HepG2 (cell line): Measurements from ENCODE around the gene SOBP. TPM values are rescaled to one million over a fixed set of nuclear protein-coding genes. Genes with fewer than 3 reads are reported as not detected.

Source experiments
- ATAC-seq: fragments of 200-7000 bp; cut with Tn5 transposase; 3 replicates; pipeline ENCODE4 v1.9.1; 2020; ENCODE audit warnings: mild to moderate bottlenecking, moderate library complexity
- BruUV-seq: library from RNA; stranded (reverse); fragments of 400-500 nt; replicated peaks from 2 replicates; lab custom pipeline; 2021; lab: Mats Ljungman, UMichigan
- CTCF ChIA-PET: fragments of 300-600 bp; formaldehyde crosslinking; extraction: SDS; loops from one replicate; lab custom pipeline; 2021; ENCODE audit warnings: low total read pairs, inconsistent platforms, low intra/inter-chr PET ratio; lab: Yijun Ruan, JAX
- POLR2A ChIA-PET: fragments of 350-600 bp; sonication (Branson Sonifier 250); formaldehyde crosslinking; loops from one replicate; lab custom pipeline; 2020; ENCODE audit warnings: antibody characterized with exemption, inconsistent platforms; lab: Yijun Ruan, JAX
- DNase-seq: peaks from one replicate; pipeline ENCODE4 v3.0.0-alpha.2; 2015; ENCODE audit warnings: low spot score
- FAIRE-seq: peaks from 3 replicates; lab custom pipeline; 2011; peaks lifted over from hg19 to GRCh38; lab: Jason Lieb, UNC
- H2AFZ ChIP-seq: one replicate; pipeline ENCODE4 v1.6.1; 2011; ENCODE audit warnings: low read length, inconsistent platforms
- H3K27ac ChIP-seq: fragments of 300-600 bp; 3 replicates; pipeline ENCODE4 v1.8.0; 2011; ENCODE audit warnings: mixed run types, mild to moderate bottlenecking, mixed read lengths, low read length, inconsistent platforms; ENCODE audit not compliant: insufficient read depth; ENCODE audit errors: extremely low read length
- H3K27me3 ChIP-seq, 2 experiments: fragments of 200-600 bp in 1 of 2; 2 replicates in 1 of 2; 3 replicates in 1 of 2; pipeline versions ENCODE4 v1.6.0 to v1.8.0; 2011; ENCODE audit warnings: low read length in 2 of 2, mild to moderate bottlenecking in 2 of 2, moderate library complexity in 2 of 2, inconsistent platforms in 1 of 2; ENCODE audit not compliant: insufficient read depth in 2 of 2, control insufficient read depth in 1 of 2
- H3K36me3 ChIP-seq, 2 experiments: fragments of 200-600 bp in 1 of 2; replicated peaks in 1 of 2; 2 replicates in 1 of 2; 3 replicates in 1 of 2; pipeline versions ENCODE4 v1.5.1 to v1.8.0; 2011; ENCODE audit warnings: low read length in 2 of 2, inconsistent platforms in 1 of 2; ENCODE audit not compliant: insufficient read depth in 2 of 2, control insufficient read depth in 1 of 2
- H3K4me1 ChIP-seq: 2 replicates; pipeline ENCODE4 v1.5.1; 2012; ENCODE audit warnings: low read length, inconsistent platforms; ENCODE audit not compliant: insufficient read depth
- H3K4me2 ChIP-seq: 2 replicates; pipeline ENCODE4 v1.6.0; 2011; ENCODE audit warnings: low read depth, low read length, inconsistent platforms
- H3K4me3 ChIP-seq, 3 experiments: fragments of 200-600 bp in 1 of 3; sonication (generic), shearing (Covaris generic) in 1 of 3; replicated peaks in 1 of 3; 2 replicates each; pipeline ENCODE4 v1.5.1; 2011 to 2016; ENCODE audit warnings: low read length in 3 of 3, inconsistent platforms in 2 of 3, low read depth in 2 of 3, mild to moderate bottlenecking in 2 of 3, control low read depth in 1 of 3, mixed read lengths in 1 of 3; ENCODE audit not compliant: insufficient read depth in 1 of 3
- H3K79me2 ChIP-seq: one replicate; pipeline ENCODE4 v1.6.1; 2011; ENCODE audit warnings: low read length, inconsistent platforms; ENCODE audit not compliant: insufficient read depth
- H3K9ac ChIP-seq: 2 replicates; pipeline ENCODE4 v1.6.0; 2011; ENCODE audit warnings: mild to moderate bottlenecking, low read depth, low read length, inconsistent platforms; ENCODE audit not compliant: insufficient read depth
- H3K9me3 ChIP-seq: 2 replicates; pipeline ENCODE4 v1.5.1; 2012; ENCODE audit warnings: mild to moderate bottlenecking, low read length
- H4K20me1 ChIP-seq: 2 replicates; pipeline ENCODE4 v1.6.0; 2011; ENCODE audit warnings: inconsistent platforms, mild to moderate bottlenecking, low read length, moderate library complexity; ENCODE audit not compliant: insufficient read depth
- CENPBD1 ChIP-seq: sonication (generic); formaldehyde crosslinking; IDR thresholded peaks from 2 replicates; pipeline ENCODE4 v1.8.0; 2022; ENCODE audit warnings: missing genetic modification reagents, low read depth, mild to moderate bottlenecking, borderline replicate concordance
- RFXAP ChIP-seq: sonication (generic); formaldehyde crosslinking; IDR thresholded peaks from 2 replicates; pipeline ENCODE4 v1.4.0; 2020; ENCODE audit warnings: missing genetic modification reagents, borderline replicate concordance
- SRSF9 ChIP-seq: fragments of 200-400 bp; formaldehyde crosslinking; IDR thresholded peaks from 2 replicates; pipeline ENCODE4 v1.6.1; 2018; ENCODE audit warnings: borderline replicate concordance, mild to moderate bottlenecking, low read depth, low read length; ENCODE audit not compliant: insufficient read depth, poor library complexity, severe bottlenecking
- ZBTB40 ChIP-seq, 2 experiments: fragments of 450-650 bp in 1 of 2; sonication (generic) in 1 of 2; formaldehyde crosslinking in 1 of 2; IDR thresholded peaks; 2 replicates each; pipeline versions ENCODE4 v1.6.1 to v1.8.0; 2016 to 2022; ENCODE audit warnings: antibody characterized with exemption in 1 of 2, mild to moderate bottlenecking in 1 of 2, missing genetic modification reagents in 1 of 2
- ZNF225 ChIP-seq: sonication (generic); formaldehyde crosslinking; IDR thresholded peaks from 2 replicates; pipeline ENCODE4 v1.4.0; 2020; ENCODE audit warnings: mild to moderate bottlenecking, missing genetic modification reagents
- ZNF547 ChIP-seq: sonication (generic); formaldehyde crosslinking; IDR thresholded peaks from 2 replicates; pipeline ENCODE4 v1.5.1; 2020; ENCODE audit warnings: mild to moderate bottlenecking, missing genetic modification reagents
- ZNF841 ChIP-seq: sonication (generic); formaldehyde crosslinking; IDR thresholded peaks from 2 replicates; pipeline ENCODE4 v1.8.1; 2023; ENCODE audit warnings: missing genetic modification reagents, borderline replicate concordance
- WGBS: methylation state at CpG from one replicate; pipeline ENCODE4 v1.1.6; 2017; ENCODE audit warnings: low lambda C conversion rate; 5-methylcytosine and 5-hydroxymethylcytosine counted together
- in situ Hi-C: cut with HindIII; loops from 2 replicates; pipeline ENCODE4 v1.10.0; 2017; ENCODE audit warnings: low pct_unique_long_range_greater_than_20kb; ENCODE audit not compliant: extremely low pct_ligation_motif_present
- intact Hi-C: fragments of 100-400 bp; cut with micrococcal nuclease; formaldehyde crosslinking; loops from one replicate; pipeline ENCODE4 v1.10.0; 2022; ENCODE audit not compliant: unreplicated experiment
- polyA plus RNA-seq, 8 experiments: library from polyadenylated mRNA; depleted of rRNA in 3 of 8; stranded (reverse) in 7 of 8; unstranded in 1 of 8; fragments of >200 nt; fragmentation: Illumina TruSeq in 4 of 8; extraction: Trizol in 4 of 8; gene quantifications; 2 replicates each; pipeline versions ENCODE4 v1.2.1 to v1.2.3, GENCODE V29; 2011 to 2016; ENCODE audit warnings: low read depth in 4 of 8, missing spikeins in 1 of 8, mixed read lengths in 1 of 8; ENCODE audit not compliant: insufficient read depth in 1 of 8
- total RNA-seq, 5 experiments: library from RNA; depleted of rRNA; stranded (reverse); fragments of >200 nt; fragmentation: Illumina TruSeq; extraction: Trizol; gene quantifications; 2 replicates each; pipeline ENCODE4 v1.2.3, GENCODE V29; 2016; ENCODE audit warnings: low read depth in 1 of 5
- TF ChIP-seq, protein P1 (sequence below): sonication (generic); formaldehyde crosslinking; IDR thresholded peaks from 2 replicates; pipeline ENCODE4 v1.5.0; 2020; ENCODE audit warnings: missing genetic modification reagents

SOBP gene
- total and polyA plus RNA-seq, 2 of the 13 experiments (the other 11 are each of a cell fraction or from before 2014, with no cell fraction given), result 1.5 to 6.9 TPM

DNA sequence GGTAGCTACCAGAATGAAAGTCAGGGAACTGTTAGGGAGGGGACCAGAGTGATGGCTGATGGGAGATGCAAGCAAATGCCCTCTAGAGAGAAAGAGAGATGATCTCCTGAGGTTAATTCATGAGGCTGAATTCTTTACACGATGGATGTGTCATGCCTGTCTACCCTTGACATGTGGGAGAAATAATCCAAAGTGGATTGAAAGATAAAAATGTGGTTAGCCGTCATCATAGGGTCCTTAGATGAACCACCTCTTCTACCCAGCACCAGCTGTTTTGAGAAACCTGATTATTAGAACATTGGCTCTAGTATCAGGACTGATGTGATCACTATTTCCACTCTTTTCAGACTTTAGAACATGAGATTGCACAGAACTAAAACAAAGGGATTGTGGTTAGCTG is 53.6 kb downstream of the SOBP start:
- Histone ChIP-seq H3K79me2 (peaks cover 9% of the 10 kb centered on the region), H4K20me1 (no peaks in the 10 kb centered on the region), H3K9ac (no peak overlapping the region)
- TF ChIP-seq ZNF841 (CRISPR knock-in tag) (no peak), ZBTB40 (IDR thresholded peaks at IDR 0.05) (no peak), ZBTB40 (CRISPR knock-in tag; IDR thresholded peaks at IDR 0.05) (no peak), RFXAP (CRISPR knock-in tag) (no peak), SRSF9 (no peak), ZNF547 (no peak), ZNF225 (CRISPR knock-in tag) (no peak), CENPBD1 (no peak)
- TF ChIP-seq, protein P1, sequence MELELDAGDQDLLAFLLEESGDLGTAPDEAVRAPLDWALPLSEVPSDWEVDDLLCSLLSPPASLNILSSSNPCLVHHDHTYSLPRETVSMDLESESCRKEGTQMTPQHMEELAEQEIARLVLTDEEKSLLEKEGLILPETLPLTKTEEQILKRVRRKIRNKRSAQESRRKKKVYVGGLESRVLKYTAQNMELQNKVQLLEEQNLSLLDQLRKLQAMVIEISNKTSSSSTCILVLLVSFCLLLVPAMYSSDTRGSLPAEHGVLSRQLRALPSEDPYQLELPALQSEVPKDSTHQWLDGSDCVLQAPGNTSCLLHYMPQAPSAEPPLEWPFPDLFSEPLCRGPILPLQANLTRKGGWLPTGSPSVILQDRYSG, result no peak
- TF ChIP-seq, all 625 proteins: peak for 0
- in situ Hi-C loops, result no loop called here
- H3K9me3 ChIP-seq, result no peaks in the 10 kb centered on the region
- peaks cover 30% of the 10 kb centered on the region for H3K4me1 ChIP-seq
- no peak overlapping the region for H3K4me2 ChIP-seq
- no peak overlapping the region for H3K4me3 ChIP-seq
- no peak for DNase-seq
- WGBS, result 98% methylated on average over 2 of the region's 2 CpGs
- H3K36me3 ChIP-seq, result peaks cover 2 to 10% of the 10 kb centered on the region in 2 experiments; a peak in 2 of 5 replicates
- no peak for ATAC-seq
- H3K27me3 ChIP-seq, result no peaks in the 10 kb centered on the region
- FAIRE-seq, result no peak
- CTCF ChIA-PET, result no interaction called here
- H2AFZ ChIP-seq, result no peak overlapping the region
- intact Hi-C loops, result no loop called here
- H3K27ac ChIP-seq, result no peak overlapping the region
- no TSS peak for BruUV-seq
- POLR2A ChIA-PET, result no interaction called here
